ENCODE results near the gene ACE2. TPM values are rescaled to one million over a fixed set of nuclear protein-coding genes. Genes with fewer than 3 reads are reported as not detected.

ACE2 gene
- polyA plus RNA-seq, 1 donor (not counting 4 experiments of a cell fraction or from before 2014, with no cell fraction given) = 0.51 TPM

DNA sequence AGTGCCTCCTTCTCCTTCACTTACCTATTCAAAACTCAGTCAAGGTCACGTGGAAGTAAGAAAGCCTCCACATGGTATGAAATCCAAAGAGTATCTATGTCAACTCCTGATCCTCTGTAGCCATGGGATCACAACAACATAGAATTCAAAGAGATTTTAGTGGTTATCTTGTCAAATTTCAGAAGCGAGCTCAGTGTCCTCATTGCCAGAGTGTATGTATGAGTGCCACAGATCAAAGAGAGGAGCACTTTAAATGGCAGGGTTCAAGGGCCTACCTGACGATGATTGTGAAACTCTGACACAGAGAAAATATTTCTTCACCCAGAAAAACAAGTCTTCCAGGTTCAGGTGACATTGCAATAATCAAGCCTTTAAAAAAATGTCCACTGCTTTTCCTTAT, 1.2 kb upstream of the ACE2 start:
- FAIRE-seq = no peak
- H3K36me3 ChIP-seq (ENCODE audit: control insufficient read depth in 2 of 2, extremely low read depth in 1 of 2, insufficient read depth in 2 of 2, low read length in 2 of 2) = no peaks in the 10 kb centered on the region
- H2AFZ ChIP-seq (ENCODE audit: control insufficient read depth, low read length) = no peak overlapping the region
- DNase-seq (ENCODE audit: low read depth, low spot score) = no peak
- no peaks in the 10 kb centered on the region for H3K9me1 ChIP-seq (ENCODE audit: control insufficient read depth, extremely low read depth, insufficient read depth, low read length)
- no peak overlapping the region for H3K4me3 ChIP-seq (ENCODE audit: control insufficient read depth in 2 of 3, extremely low read depth in 1 of 3, insufficient read depth in 2 of 3, low read depth in 1 of 3, low read length in 3 of 3)
- H3K27me3 ChIP-seq (ENCODE audit: control insufficient read depth, extremely low read depth, insufficient read depth, low read length) = no peaks in the 10 kb centered on the region
- no peaks in the 10 kb centered on the region for H4K20me1 ChIP-seq (ENCODE audit: control insufficient read depth, extremely low read depth, insufficient read depth, low read length)
- no peak overlapping the region for H3K4me2 ChIP-seq (ENCODE audit: control insufficient read depth, extremely low read depth, insufficient read depth, low read depth, low read length)
- no peaks in the 10 kb centered on the region for H3K9me3 ChIP-seq (ENCODE audit: control insufficient read depth, low read depth, low read length)
- no peak overlapping the region for H3K27ac ChIP-seq (ENCODE audit: control insufficient read depth, insufficient read depth, low read length)
- H3K9ac ChIP-seq (ENCODE audit: control insufficient read depth, extremely low read depth, insufficient read depth, low read length) = no peak overlapping the region
- H3K79me2 ChIP-seq (ENCODE audit: control insufficient read depth, insufficient read depth, low read length) = no peaks in the 10 kb centered on the region
- dilution Hi-C loops (cut with MboI; ENCODE audit: extremely low pct_ligation_motif_present, low sequenced_read_pairs) = no loop called here
- no peak for TF ChIP-seq EZH2 (IDR thresholded peaks at IDR 0.05; ENCODE audit: low read length)
- TF ChIP-seq, protein P1, sequence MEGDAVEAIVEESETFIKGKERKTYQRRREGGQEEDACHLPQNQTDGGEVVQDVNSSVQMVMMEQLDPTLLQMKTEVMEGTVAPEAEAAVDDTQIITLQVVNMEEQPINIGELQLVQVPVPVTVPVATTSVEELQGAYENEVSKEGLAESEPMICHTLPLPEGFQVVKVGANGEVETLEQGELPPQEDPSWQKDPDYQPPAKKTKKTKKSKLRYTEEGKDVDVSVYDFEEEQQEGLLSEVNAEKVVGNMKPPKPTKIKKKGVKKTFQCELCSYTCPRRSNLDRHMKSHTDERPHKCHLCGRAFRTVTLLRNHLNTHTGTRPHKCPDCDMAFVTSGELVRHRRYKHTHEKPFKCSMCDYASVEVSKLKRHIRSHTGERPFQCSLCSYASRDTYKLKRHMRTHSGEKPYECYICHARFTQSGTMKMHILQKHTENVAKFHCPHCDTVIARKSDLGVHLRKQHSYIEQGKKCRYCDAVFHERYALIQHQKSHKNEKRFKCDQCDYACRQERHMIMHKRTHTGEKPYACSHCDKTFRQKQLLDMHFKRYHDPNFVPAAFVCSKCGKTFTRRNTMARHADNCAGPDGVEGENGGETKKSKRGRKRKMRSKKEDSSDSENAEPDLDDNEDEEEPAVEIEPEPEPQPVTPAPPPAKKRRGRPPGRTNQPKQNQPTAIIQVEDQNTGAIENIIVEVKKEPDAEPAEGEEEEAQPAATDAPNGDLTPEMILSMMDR (optimal IDR thresholded peaks at IDR 0.05 in 1 of 3, IDR thresholded peaks at IDR 0.05 in 1 of 3, conservative IDR thresholded peaks at IDR 0.05 in 1 of 3; ENCODE audit: extremely low read depth in 1 of 3, insufficient read depth in 2 of 3, low read length in 3 of 3) = no peak
- no peaks in the 10 kb centered on the region for H3K4me1 ChIP-seq (ENCODE audit: control insufficient read depth, extremely low read depth, insufficient read depth, low read length)

DNA sequence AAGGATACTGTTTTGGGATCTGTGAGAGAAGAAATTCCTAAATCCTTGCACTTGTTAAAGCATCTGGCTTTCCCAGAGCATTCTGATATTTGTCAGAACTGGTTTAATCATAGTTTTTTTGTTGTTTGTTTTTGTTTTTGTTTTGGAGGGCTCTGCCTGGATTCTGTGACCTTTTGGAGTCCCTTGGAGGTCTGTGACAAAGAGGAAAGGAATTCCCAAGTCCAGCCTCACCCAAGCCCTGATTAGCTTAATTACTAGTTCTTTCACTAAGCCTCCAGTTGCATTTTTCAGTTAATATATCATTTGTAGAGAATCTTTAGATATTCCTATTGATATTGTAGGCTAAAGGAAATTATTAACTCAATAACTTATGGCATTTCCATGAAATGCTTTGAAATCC, 711 bp downstream of the ACE2 start:
- TF ChIP-seq, protein P1 (optimal IDR thresholded peaks at IDR 0.05 in 1 of 3, IDR thresholded peaks at IDR 0.05 in 1 of 3, conservative IDR thresholded peaks at IDR 0.05 in 1 of 3; ENCODE audit: extremely low read depth in 1 of 3, insufficient read depth in 2 of 3, low read length in 3 of 3) = no peak
- TF ChIP-seq EZH2 (IDR thresholded peaks at IDR 0.05; ENCODE audit: low read length) = no peak
- no peaks in the 10 kb centered on the region for H3K9me1 ChIP-seq (ENCODE audit: control insufficient read depth, extremely low read depth, insufficient read depth, low read length)
- no peaks in the 10 kb centered on the region for H3K79me2 ChIP-seq (ENCODE audit: control insufficient read depth, insufficient read depth, low read length)
- no peaks in the 10 kb centered on the region for H3K4me1 ChIP-seq (ENCODE audit: control insufficient read depth, extremely low read depth, insufficient read depth, low read length)
- H3K4me3 ChIP-seq (ENCODE audit: control insufficient read depth in 2 of 3, extremely low read depth in 1 of 3, insufficient read depth in 2 of 3, low read depth in 1 of 3, low read length in 3 of 3) = no peak overlapping the region
- no peaks in the 10 kb centered on the region for H3K27me3 ChIP-seq (ENCODE audit: control insufficient read depth, extremely low read depth, insufficient read depth, low read length)
- no peak overlapping the region for H3K9ac ChIP-seq (ENCODE audit: control insufficient read depth, extremely low read depth, insufficient read depth, low read length)
- no peak overlapping the region for H3K4me2 ChIP-seq (ENCODE audit: control insufficient read depth, extremely low read depth, insufficient read depth, low read depth, low read length)
- dilution Hi-C loops (cut with MboI; ENCODE audit: extremely low pct_ligation_motif_present, low sequenced_read_pairs) = no loop called here
- H3K36me3 ChIP-seq (ENCODE audit: control insufficient read depth in 2 of 2, extremely low read depth in 1 of 2, insufficient read depth in 2 of 2, low read length in 2 of 2) = no peaks in the 10 kb centered on the region
- no peak overlapping the region for H3K27ac ChIP-seq (ENCODE audit: control insufficient read depth, insufficient read depth, low read length)
- H3K9me3 ChIP-seq (ENCODE audit: control insufficient read depth, low read depth, low read length) = no peaks in the 10 kb centered on the region
- FAIRE-seq (no peak), DNase-seq (ENCODE audit: low read depth, low spot score) (no peak)
- H4K20me1 ChIP-seq (ENCODE audit: control insufficient read depth, extremely low read depth, insufficient read depth, low read length) = no peaks in the 10 kb centered on the region
- H2AFZ ChIP-seq (ENCODE audit: control insufficient read depth, low read length) = no peak overlapping the region
